ENCODE measurements around the gene ZMYND19.
"Not testable (repeated sequence)": the region's sequence is repeated elsewhere in the genome, so short reads cannot be mapped to it uniquely, and the experiment has no call there.

The ZMYND19 gene

DNA sequence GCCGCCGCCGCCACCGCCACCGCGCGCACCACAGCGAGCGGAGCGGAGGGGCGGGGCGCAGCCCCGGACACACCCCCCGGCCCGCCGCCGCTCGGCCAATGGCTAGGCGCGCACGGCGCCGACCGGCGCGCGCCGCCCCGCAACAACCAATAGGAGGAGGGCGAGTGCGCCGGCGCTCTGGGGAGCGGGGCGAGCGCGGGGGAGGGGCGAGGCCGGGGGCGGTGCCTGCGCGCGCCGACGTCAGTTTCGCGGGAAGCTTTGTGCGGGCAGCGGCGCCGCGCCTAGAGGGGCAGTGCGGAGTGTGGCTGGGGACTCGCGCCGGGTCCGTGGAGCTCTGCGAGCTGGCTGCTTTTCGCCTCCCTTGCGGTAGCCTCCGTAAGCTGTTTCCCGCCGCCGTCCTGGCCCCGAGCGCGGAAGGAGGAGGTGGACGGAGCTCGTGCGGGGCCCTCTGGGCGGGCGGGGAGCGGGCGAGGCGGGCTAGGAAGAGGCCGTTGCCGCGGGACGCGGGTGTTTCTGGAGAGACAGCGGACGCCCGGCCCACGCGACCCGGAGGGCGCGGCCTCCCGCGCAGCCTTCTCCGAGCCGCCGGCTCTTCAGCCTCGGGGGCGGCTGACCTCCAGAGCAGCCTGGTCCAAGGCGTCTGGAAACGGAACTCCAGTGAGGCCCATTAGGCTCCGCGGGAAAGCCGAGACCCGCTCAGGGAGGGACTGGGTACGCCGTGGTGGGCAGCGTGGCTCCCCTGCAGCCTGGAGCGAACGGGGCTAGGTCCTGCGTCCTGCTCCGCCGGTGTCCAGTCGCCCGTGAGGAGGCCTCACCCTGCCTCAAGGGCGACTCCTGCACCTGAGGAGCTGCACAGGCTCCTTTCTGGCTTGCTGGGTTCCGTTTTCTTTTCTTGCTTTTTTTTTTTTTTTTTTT lies at the start of gene ZMYND19:
ZMYND19 (minus strand) TSS at position 44 of the 915 bp plus-strand sequence. CDS start 249 bp downstream, outside the sequence.
- DNase-seq (ENCODE audit: low spot score in 2 of 2): peak; percentile 83 to 90
- Histone ChIP-seq H3K27me3 (ENCODE audit: low read depth) (no peaks in the 10 kb centered on the region), H3K4me1 (peaks cover 16% of the 10 kb centered on the region), H3K9me3 (no peaks in the 10 kb centered on the region), H3K4me3 (peak within 1 kb of the TSS; percentile 82), H3K36me3 (replicated peaks) (peaks cover 31% of the 10 kb centered on the region)
- in situ Hi-C loops (cut with MboI; ENCODE audit: low sequenced_read_pairs): no loop called here

DNA sequence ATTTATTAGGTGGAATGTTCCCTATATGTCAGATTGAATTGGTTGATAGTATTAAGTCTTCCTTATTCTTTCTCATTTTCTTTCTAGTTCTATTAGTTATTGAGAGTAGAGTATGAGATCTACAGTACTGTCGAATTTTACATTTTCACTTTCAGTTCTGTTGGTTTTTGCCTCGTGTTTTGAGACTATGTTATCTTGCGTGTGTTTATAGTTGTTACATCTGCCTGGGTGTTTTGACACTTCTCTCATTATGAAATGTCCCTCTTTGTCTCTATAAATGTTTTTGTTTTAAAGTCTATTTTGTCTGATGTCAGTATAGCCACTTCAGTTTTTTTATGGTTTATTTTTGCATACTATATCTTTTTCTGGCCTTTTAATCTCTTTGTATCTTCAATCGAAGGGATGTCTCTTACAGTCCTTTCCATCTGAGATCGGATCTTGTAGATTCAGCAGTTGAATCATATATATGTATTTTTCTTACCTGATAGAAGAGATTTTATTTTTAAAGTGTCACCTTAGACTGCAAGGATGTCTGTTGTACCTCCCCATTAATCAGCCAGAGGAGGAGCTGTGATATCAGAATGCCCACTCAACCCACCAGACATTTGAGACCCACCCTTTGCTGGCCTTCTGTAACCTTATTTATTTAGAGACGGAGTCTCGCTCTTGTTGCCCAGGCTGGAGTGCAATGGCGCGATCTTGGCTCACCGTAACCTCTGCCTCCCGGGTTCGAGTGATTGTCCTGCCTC lies 49.2 kb upstream of the ZMYND19 start:
- Histone ChIP-seq H3K4me1 (peaks cover 3% of the 10 kb centered on the region; the same call in 1 of the 2 replicates), H3K27me3 (ENCODE audit: low read depth) (no peaks in the 10 kb centered on the region), H3K4me3 (no peak overlapping the region), H3K36me3 (replicated peaks) (peaks cover 6% of the 10 kb centered on the region; the same call in 1 of the 2 replicates), H3K9me3 (no peaks in the 10 kb centered on the region)
- DNase-seq (ENCODE audit: low spot score in 2 of 2): no peak
- in situ Hi-C loops (cut with MboI; ENCODE audit: low sequenced_read_pairs): no loop called here

DNA sequence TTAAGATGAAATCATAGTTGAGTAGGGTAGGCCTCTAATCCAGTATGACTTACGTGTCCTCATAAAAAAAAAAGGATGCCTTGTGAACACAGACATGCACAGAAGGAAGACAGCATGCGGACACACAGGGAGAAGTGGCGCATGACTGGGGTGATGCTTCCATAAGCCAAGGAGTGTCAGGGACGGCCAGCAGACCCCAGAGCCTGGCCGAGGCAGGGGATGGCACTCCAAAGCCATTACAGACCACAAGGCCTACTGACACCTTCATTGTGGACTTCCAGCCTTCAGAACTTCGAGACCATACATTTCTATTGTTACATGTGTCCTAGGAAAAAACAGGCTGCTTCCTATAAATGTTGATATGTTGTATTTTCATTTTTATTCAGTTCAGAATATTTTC lies 48.4 kb upstream of the ZMYND19 start:
- Histone ChIP-seq H3K4me3 (no peak overlapping the region), H3K9me3 (no peaks in the 10 kb centered on the region)
- in situ Hi-C loops (cut with MboI; ENCODE audit: low sequenced_read_pairs): no loop called here

DNA sequence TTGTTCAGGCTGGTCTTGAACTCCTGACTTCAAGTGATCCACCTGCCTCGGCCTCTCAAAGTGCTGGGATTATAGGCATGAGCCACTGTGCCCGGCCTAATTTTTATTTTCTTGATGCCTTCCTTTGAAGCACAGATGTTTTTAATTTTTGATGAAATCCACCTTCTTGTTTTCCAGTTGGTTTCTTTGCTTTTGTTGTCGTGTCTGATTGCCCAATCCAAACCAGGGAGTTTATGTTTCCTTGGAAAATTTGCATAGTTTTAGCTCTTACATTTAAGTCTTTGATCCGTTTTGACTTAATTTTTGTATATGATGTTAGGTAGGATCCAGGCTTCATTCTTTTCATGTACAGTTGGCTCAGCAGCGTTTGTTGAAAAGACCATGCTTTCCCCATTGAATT lies 43.7 kb upstream of the ZMYND19 start:
- Histone ChIP-seq H3K4me1 (peaks cover 3% of the 10 kb centered on the region; the same call in 1 of the 2 replicates), H3K4me3 (no peak overlapping the region), H3K27me3 (ENCODE audit: low read depth) (no peaks in the 10 kb centered on the region), H3K36me3 (replicated peaks) (no peaks in the 10 kb centered on the region; the same call in 1 of the 2 replicates), H3K9me3 (no peaks in the 10 kb centered on the region)
- in situ Hi-C loops (cut with MboI; ENCODE audit: low sequenced_read_pairs): no loop called here
- no peak for DNase-seq (ENCODE audit: low spot score in 2 of 2)

More for the DNA sequence above, 48.4 kb upstream of the ZMYND19 start:
- peaks cover 3% of the 10 kb centered on the region; the same call in 1 of the 2 replicates for H3K4me1 ChIP-seq
- peaks cover 3% of the 10 kb centered on the region; the same call in 1 of the 2 replicates for H3K36me3 ChIP-seq (replicated peaks)
- DNase-seq (ENCODE audit: low spot score in 2 of 2): no peak
- no peaks in the 10 kb centered on the region for H3K27me3 ChIP-seq (ENCODE audit: low read depth)

DNA sequence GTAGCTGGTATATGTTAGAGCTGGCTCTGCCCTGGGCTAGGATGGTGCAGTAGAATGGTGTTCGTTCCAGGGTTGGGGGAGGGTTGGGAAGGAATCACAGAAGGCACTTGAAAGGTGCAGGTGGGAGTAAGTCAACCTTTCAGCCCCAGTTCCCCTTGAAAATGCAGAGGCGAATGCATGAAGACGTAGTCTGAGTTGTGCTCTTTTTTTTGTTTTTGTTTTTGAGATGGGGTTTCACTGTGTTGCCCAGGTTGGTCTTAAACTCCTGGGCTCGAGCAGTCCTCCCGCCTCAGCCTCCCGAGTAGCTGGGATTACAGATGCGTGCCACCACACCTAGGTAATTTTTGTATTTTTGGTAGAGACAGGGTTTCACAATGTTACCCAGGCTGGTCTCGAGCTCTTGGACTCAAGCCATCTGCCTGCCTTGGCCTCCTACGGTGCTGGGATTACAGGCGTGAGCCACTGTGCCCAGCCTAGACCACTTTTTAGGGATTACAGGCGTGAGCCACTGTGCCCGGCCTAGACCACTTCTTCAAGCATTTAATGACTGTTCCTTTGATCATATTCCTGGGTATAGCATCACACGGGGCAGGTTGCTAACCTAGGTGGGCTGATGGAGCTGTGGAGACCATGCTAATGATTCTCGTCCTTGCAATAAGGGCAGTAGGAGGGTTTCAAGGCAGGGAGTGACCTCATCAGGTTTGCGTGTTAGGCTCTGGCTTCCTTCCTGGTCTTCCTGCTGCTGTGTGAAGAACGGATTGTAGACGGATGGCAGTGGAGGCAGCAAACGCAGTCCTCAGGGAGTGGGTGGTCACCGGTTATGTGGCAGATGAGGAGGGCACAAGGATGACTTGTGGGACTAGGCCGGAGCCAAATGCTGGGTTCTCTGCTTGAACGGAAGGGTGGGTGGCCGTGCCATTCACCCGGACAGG lies 42.2 kb upstream of the ZMYND19 start:
- in situ Hi-C loops (cut with MboI; ENCODE audit: low sequenced_read_pairs): no loop called here
- Histone ChIP-seq H3K36me3 (replicated peaks) (no peaks in the 10 kb centered on the region; the same call in 1 of the 2 replicates), H3K27me3 (ENCODE audit: low read depth) (no peaks in the 10 kb centered on the region), H3K9me3 (no peaks in the 10 kb centered on the region), H3K4me1 (peaks cover 3% of the 10 kb centered on the region; the same call in 1 of the 2 replicates), H3K4me3 (no peak overlapping the region)
- no peak for DNase-seq (ENCODE audit: low spot score in 2 of 2)

DNA sequence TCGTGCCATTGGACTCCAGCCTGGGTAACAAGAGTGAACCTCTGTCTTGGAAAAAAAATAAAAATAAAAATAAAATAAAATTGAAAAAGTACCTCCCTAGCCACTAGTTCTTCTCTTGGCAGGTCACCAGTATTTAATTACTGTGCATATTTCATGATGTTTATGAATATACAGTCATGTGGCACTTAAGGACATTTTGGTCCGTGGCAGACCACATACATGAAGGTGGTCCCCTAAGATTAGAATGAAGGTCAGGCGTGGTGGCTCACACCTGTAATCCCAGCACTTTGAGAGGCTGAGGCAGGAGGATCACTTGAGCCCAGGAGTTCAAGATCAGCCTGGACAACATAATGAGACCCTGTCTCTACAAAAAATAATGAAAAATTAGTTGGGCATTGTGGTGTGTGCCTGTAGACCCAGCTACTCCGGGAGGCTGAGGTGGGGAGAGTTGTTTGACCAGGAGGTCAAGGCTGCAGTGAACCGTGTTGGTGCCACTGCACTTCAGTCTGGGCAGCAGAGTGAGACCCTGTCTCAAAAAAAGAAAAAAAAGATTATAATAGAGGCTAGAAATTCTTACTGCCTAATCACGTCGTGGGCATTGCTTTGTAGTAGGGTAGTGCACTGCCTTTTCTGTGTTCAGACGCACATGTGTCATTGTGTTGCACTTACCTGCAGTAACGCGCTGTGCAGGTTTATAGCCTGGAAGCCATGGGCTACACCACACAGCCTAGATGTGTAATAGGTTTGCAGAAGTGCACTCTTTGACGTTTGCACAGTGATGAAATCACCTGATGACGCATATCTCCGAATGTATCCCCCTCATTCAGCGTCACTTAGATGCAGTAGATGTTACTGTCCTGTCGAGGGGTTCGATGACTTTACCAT lies 41.3 kb upstream of the ZMYND19 start:
- no peak for DNase-seq (ENCODE audit: low spot score in 2 of 2)
- H3K27me3 ChIP-seq (ENCODE audit: low read depth): no peaks in the 10 kb centered on the region
- in situ Hi-C loops (cut with MboI; ENCODE audit: low sequenced_read_pairs): no loop called here
- H3K36me3 ChIP-seq (replicated peaks): no peaks in the 10 kb centered on the region; the same call in 1 of the 2 replicates
- H3K4me3 ChIP-seq: no peak overlapping the region
- peaks cover 3% of the 10 kb centered on the region; the same call in 1 of the 2 replicates for H3K4me1 ChIP-seq
- no peaks in the 10 kb centered on the region for H3K9me3 ChIP-seq

DNA sequence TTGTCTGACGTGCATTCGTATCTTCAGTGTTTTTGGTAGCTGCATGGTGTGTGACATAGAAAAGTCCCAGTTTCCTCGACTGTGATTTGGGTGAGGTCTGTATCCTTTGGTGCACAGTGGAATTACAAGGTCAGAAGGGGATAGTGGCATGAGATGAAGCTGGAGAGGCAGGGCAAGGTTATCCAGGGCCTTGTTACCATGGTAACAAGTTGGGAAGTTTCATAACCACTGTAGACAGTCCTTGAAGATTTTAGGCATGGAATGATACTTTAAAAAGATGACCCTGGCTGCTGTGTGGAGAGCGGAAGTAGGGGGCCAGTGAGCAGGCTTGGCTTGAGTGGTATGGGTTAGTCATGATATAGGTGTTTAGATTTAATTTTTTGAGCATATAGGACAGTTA lies 40.4 kb upstream of the ZMYND19 start:
- in situ Hi-C loops (cut with MboI; ENCODE audit: low sequenced_read_pairs): no loop called here
- no peak for DNase-seq (ENCODE audit: low spot score in 2 of 2)

DNA sequence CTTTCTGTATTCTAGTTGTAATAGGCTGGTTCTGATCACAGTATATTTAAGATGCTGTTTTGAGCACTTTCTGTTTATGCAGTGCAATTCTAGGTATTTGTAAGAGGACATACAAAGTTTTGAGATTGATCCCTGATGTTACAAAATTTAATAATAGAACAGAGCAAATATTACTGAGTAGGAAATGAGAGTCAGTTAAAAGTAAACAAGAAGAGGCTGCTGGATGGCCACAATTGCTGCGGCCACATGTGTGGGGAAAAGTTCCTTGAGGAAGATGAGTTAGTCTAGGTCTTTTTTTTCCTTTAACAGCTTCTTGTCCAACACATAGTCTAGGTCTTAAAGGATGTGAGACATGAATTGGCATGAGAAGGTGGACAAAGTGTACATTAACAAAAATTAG lies 39.8 kb upstream of the ZMYND19 start:
- DNase-seq (ENCODE audit: low spot score in 2 of 2): no peak
- in situ Hi-C loops (cut with MboI; ENCODE audit: low sequenced_read_pairs): no loop called here
- H3K9me3 ChIP-seq: no peaks in the 10 kb centered on the region
- H3K4me3 ChIP-seq: no peak overlapping the region
- H3K4me1 ChIP-seq: peaks cover 4% of the 10 kb centered on the region
- peaks cover 2% of the 10 kb centered on the region; the same call in 1 of the 2 replicates for H3K36me3 ChIP-seq (replicated peaks)
- H3K27me3 ChIP-seq (ENCODE audit: low read depth): no peaks in the 10 kb centered on the region

More for the DNA sequence above, 40.4 kb upstream of the ZMYND19 start:
- Histone ChIP-seq H3K27me3 (ENCODE audit: low read depth) (no peaks in the 10 kb centered on the region), H3K36me3 (replicated peaks) (no peaks in the 10 kb centered on the region; the same call in 1 of the 2 replicates), H3K4me1 (no peaks in the 10 kb centered on the region), H3K4me3 (no peak overlapping the region), H3K9me3 (no peaks in the 10 kb centered on the region)

DNA sequence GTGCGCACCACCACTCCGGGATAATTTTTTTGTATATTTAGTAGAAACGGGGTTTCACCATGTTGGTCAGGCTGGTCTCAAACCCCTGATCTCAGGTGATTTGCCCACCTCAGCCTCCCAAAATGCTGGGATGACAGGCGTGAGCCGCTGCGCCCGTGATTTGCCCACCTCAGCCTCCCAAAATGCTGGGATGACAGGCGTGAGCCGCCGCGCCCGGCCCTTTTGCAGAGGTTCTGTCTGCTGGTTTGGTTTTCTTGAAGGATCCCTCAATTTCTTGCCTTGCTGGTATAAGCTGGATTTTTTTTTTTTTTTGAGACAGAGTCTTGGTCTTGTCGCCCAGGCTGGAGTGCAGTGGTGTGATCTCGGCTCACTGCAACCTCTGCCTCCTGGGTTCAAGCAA lies 37.1 kb upstream of the ZMYND19 start:
- H3K4me1 ChIP-seq; DNase-seq (ENCODE audit: low spot score in 2 of 2); H3K9me3 ChIP-seq; H3K27me3 ChIP-seq (ENCODE audit: low read depth); H3K36me3 ChIP-seq (replicated peaks); in situ Hi-C loops (cut with MboI; ENCODE audit: low sequenced_read_pairs); H3K4me3 ChIP-seq: not testable (repeated sequence)

DNA sequence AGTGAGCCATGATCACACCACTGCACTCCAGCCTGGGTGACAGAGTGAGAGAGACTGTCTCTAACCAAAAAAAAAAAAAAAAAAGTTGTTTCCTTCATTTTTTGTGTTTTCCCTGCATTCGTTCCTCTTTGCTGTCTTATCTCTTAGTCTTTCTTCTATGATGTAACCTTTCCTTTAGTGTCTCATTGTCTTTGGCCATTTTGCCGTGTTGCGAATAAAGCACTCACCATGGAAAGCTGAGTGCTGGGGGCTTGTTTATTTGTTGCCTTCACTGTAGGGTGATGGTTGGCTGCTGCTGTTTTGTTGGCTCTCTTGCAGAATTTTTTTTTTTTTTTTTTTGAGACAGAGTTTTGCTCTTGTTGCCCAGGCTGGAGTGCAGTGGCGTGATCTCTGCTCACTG lies 36.2 kb upstream of the ZMYND19 start:
- peaks cover 3% of the 10 kb centered on the region; the same call in 1 of the 2 replicates for H3K36me3 ChIP-seq (replicated peaks)
- in situ Hi-C loops (cut with MboI; ENCODE audit: low sequenced_read_pairs): no loop called here
- DNase-seq (ENCODE audit: low spot score in 2 of 2): no peak
- H3K4me3 ChIP-seq: no peak overlapping the region
- no peaks in the 10 kb centered on the region for H3K9me3 ChIP-seq
- H3K4me1 ChIP-seq: peaks cover 6% of the 10 kb centered on the region
- H3K27me3 ChIP-seq (ENCODE audit: low read depth): no peaks in the 10 kb centered on the region

DNA sequence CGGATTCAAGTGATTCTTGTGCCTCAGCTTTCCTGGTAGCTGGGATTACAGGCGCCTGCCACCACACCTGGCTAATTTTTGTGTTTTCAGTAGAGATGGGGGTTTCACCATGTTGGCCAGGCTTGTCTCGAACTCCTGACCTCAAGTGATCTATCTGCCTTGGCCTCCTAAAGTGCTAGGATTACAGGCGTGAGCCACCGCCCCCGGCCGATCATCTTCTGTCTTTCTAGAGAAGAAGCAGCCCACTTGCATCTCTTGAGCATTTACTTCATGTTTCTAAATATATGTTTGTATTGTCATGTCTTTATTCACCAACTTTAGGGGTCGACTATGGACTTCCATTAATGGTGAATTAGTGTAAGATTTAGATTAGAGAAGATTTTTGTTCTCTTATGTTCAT lies 31.9 kb upstream of the ZMYND19 start:
- in situ Hi-C loops (cut with MboI; ENCODE audit: low sequenced_read_pairs); H3K27me3 ChIP-seq (ENCODE audit: low read depth); H3K4me3 ChIP-seq; H3K9me3 ChIP-seq; DNase-seq (ENCODE audit: low spot score in 2 of 2): not testable (repeated sequence)
- H3K4me1 ChIP-seq: peaks cover 24% of the 10 kb centered on the region
- H3K36me3 ChIP-seq (replicated peaks): peaks cover 16% of the 10 kb centered on the region

DNA sequence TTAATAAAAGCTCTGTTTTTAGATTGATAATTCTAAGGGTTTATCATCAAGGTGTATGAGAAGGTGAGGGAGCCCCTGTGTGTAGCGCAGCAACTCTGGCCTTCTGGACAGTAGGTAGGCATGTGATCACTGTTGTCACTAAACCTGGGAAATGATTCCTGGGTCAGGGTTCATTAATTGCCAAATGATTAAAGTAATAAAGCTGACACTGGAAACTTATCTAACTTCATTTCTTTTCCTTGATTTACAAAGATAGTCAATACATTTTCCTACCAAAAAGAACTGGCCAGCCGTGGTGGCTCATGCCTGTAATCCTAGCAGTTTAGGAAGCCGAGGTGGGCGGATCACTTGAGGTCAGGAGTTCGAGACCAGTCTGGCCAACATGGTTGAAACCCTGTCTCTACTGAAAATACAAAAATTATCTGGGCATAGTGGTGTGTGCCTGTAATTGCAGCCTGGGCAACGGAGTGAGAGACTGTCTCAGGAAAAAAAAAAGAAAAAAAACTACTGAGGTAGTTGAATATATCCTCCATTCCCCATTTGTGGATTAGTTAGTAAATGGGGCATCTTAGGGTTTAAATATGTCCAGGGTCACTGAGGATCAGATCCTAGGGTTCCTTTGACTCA lies 30.9 kb upstream of the ZMYND19 start:
- Histone ChIP-seq H3K9me3 (no peaks in the 10 kb centered on the region), H3K4me3 (no peak overlapping the region), H3K36me3 (replicated peaks) (peaks cover 25% of the 10 kb centered on the region), H3K4me1 (peaks cover 26% of the 10 kb centered on the region), H3K27me3 (ENCODE audit: low read depth) (no peaks in the 10 kb centered on the region)
- in situ Hi-C loops (cut with MboI; ENCODE audit: low sequenced_read_pairs): no loop called here
- no peak for DNase-seq (ENCODE audit: low spot score in 2 of 2)

Measured in HAP-1 (cell line).